Astrocyte (in vitro differentiated cells and primary cell): Measurements from ENCODE around the gene TNNT3.
A peak's percentile ranks its signal among the peaks of the same experiment; 100 is the strongest.

ENCODE experiments used
- CTCF ChIP-seq: IDR thresholded peaks from 2 replicates; pipeline ENCODE4 v1.5.1; 2011; ENCODE audit warnings: low read depth, mild to moderate bottlenecking, inconsistent platforms, low read length, moderate library complexity; ENCODE audit not compliant: insufficient read depth
- EZH2 ChIP-seq: IDR thresholded peaks from 2 replicates; pipeline ENCODE4 v1.6.1; 2012; ENCODE audit warnings: mild to moderate bottlenecking, low read length, inconsistent platforms; ENCODE audit not compliant: insufficient read depth

GRCh38 chr11:1876361-1877063 lies 43.0 kb upstream of the TNNT3 start:
- TF ChIP-seq EZH2 (no peak), CTCF (peak; percentile 19)
